ENCODE results near the gene ANGPTL2. TPM values are rescaled to one million over a fixed set of nuclear protein-coding genes. Genes with fewer than 3 reads are reported as not detected.

ANGPTL2 gene
- total and polyA plus RNA-seq, 5 donors from 2014 or later, result not detected

GRCh38 chr9:127159949-127160610 is 37.6 kb upstream of the ANGPTL2 start:
- H3K36me3 Mint-ChIP-seq, result no peaks in the 10 kb centered on the region
- no peaks in the 10 kb centered on the region for H3K9me3 Mint-ChIP-seq
- no peaks in the 10 kb centered on the region for H3K36me3 ChIP-seq (ENCODE audit: control insufficient read depth, insufficient read depth, low read length)
- ATAC-seq (ENCODE audit: low read depth in 2 of 2), result no peak
- peaks cover 9% of the 10 kb centered on the region for H3K4me1 ChIP-seq (ENCODE audit: control insufficient read depth, insufficient read depth, low read length, poor library complexity, severe bottlenecking)
- H3K27me3 ChIP-seq (ENCODE audit: control insufficient read depth, insufficient read depth, low read length), result no peaks in the 10 kb centered on the region
- no peak overlapping the region for H3K4me3 ChIP-seq (ENCODE audit: low read depth, low read length)
- H3K4me3 Mint-ChIP-seq, result no peak overlapping the region
- H3K27ac Mint-ChIP-seq, result no peak overlapping the region
- no peaks in the 10 kb centered on the region for H3K9me3 ChIP-seq (ENCODE audit: control insufficient read depth in 2 of 2, low read length in 2 of 2)
- no peak for DNase-seq
- peaks cover 0 to 28% (median 20%) of the 10 kb centered on the region in 4 donors for H3K4me1 Mint-ChIP-seq
- H3K27me3 Mint-ChIP-seq, result no peaks in the 10 kb centered on the region
- no peak overlapping the region for H3K27ac ChIP-seq (ENCODE audit: insufficient read depth, low read length, poor library complexity, severe bottlenecking)

GRCh38 chr9:127159325-127159801 is 36.9 kb upstream of the ANGPTL2 start:
- H3K4me3 ChIP-seq (ENCODE audit: low read depth, low read length), result no peak overlapping the region
- no peaks in the 10 kb centered on the region for H3K9me3 ChIP-seq (ENCODE audit: control insufficient read depth in 2 of 2, low read length in 2 of 2)
- H3K4me3 Mint-ChIP-seq, result no peak overlapping the region
- H3K9me3 Mint-ChIP-seq, result no peaks in the 10 kb centered on the region
- no peak overlapping the region for H3K27ac Mint-ChIP-seq
- DNase-seq, result no peak
- no peaks in the 10 kb centered on the region for H3K36me3 Mint-ChIP-seq
- peaks cover 6 to 35% (median 26%) of the 10 kb centered on the region in 4 donors for H3K4me1 Mint-ChIP-seq
- no peaks in the 10 kb centered on the region for H3K27me3 Mint-ChIP-seq
- no peak for ATAC-seq (ENCODE audit: low read depth in 2 of 2)
- H3K27ac ChIP-seq (ENCODE audit: insufficient read depth, low read length, poor library complexity, severe bottlenecking), result no peak overlapping the region
- H3K36me3 ChIP-seq (ENCODE audit: control insufficient read depth, insufficient read depth, low read length), result no peaks in the 10 kb centered on the region
- no peaks in the 10 kb centered on the region for H3K27me3 ChIP-seq (ENCODE audit: control insufficient read depth, insufficient read depth, low read length)
- peaks cover 16% of the 10 kb centered on the region for H3K4me1 ChIP-seq (ENCODE audit: control insufficient read depth, insufficient read depth, low read length, poor library complexity, severe bottlenecking)

- H3K27me3 ChIP-seq (ENCODE audit: control insufficient read depth, insufficient read depth, low read length), result no peaks in the 10 kb centered on the region
- H3K9me3 ChIP-seq (ENCODE audit: control insufficient read depth in 2 of 2, low read length in 2 of 2), result no peaks in the 10 kb centered on the region
- ATAC-seq (ENCODE audit: low read depth in 2 of 2) (no peak), DNase-seq (no peak)
- no peak overlapping the region for H3K4me3 ChIP-seq (ENCODE audit: low read depth, low read length)
- H3K4me1 Mint-ChIP-seq, result peaks cover 7 to 36% (median 27%) of the 10 kb centered on the region in 4 donors
- H3K27ac Mint-ChIP-seq, result no peak overlapping the region
- H3K9me3 Mint-ChIP-seq, result no peaks in the 10 kb centered on the region
- no peak overlapping the region for H3K4me3 Mint-ChIP-seq
- no peaks in the 10 kb centered on the region for H3K36me3 Mint-ChIP-seq
- no peaks in the 10 kb centered on the region for H3K36me3 ChIP-seq (ENCODE audit: control insufficient read depth, insufficient read depth, low read length)
- peaks cover 21% of the 10 kb centered on the region for H3K4me1 ChIP-seq (ENCODE audit: control insufficient read depth, insufficient read depth, low read length, poor library complexity, severe bottlenecking)
- no peaks in the 10 kb centered on the region for H3K27me3 Mint-ChIP-seq
- no peak overlapping the region for H3K27ac ChIP-seq (ENCODE audit: insufficient read depth, low read length, poor library complexity, severe bottlenecking)
Observed at GRCh38 chr9:127158786-127159324, 36.4 kb upstream of the ANGPTL2 start.

GRCh38 chr9:127155314-127155960 is 33.0 kb upstream of the ANGPTL2 start:
- ATAC-seq (ENCODE audit: low read depth in 2 of 2), result no peak
- Histone ChIP-seq H3K36me3 (ENCODE audit: control insufficient read depth, insufficient read depth, low read length) (no peaks in the 10 kb centered on the region), H3K4me3 (ENCODE audit: low read depth, low read length) (no peak overlapping the region), H3K27ac (ENCODE audit: insufficient read depth, low read length, poor library complexity, severe bottlenecking) (no peak overlapping the region), H3K27me3 (ENCODE audit: control insufficient read depth, insufficient read depth, low read length) (no peaks in the 10 kb centered on the region), H3K9me3 (ENCODE audit: control insufficient read depth in 2 of 2, low read length in 2 of 2) (no peaks in the 10 kb centered on the region), H3K4me1 (ENCODE audit: control insufficient read depth, insufficient read depth, low read length, poor library complexity, severe bottlenecking) (peaks cover 14% of the 10 kb centered on the region)
- H3K27ac Mint-ChIP-seq, result no peak overlapping the region
- no peaks in the 10 kb centered on the region for H3K27me3 Mint-ChIP-seq
- H3K36me3 Mint-ChIP-seq, result no peaks in the 10 kb centered on the region
- no peaks in the 10 kb centered on the region for H3K9me3 Mint-ChIP-seq
- no peak overlapping the region for H3K4me3 Mint-ChIP-seq
- DNase-seq, result no peak
- H3K4me1 Mint-ChIP-seq, result peaks cover 7 to 15% (median 11%) of the 10 kb centered on the region in 4 donors

- H3K27me3 Mint-ChIP-seq, result no peaks in the 10 kb centered on the region
- no peaks in the 10 kb centered on the region for H3K27me3 ChIP-seq (ENCODE audit: control insufficient read depth, insufficient read depth, low read length)
- H3K27ac Mint-ChIP-seq, result peak overlapping the region in 1 of 3 donors; percentile 80
- H3K4me3 ChIP-seq (ENCODE audit: low read depth, low read length), result peak overlapping the region; percentile 12
- H3K36me3 Mint-ChIP-seq, result no peaks in the 10 kb centered on the region
- ATAC-seq (ENCODE audit: low read depth in 2 of 2), result no peak
- H3K4me3 Mint-ChIP-seq, result peak overlapping the region in 3 of 4 donors; percentile 30 to 69 (median 38)
- H3K9me3 ChIP-seq (ENCODE audit: control insufficient read depth in 2 of 2, low read length in 2 of 2), result no peaks in the 10 kb centered on the region
- no peaks in the 10 kb centered on the region for H3K36me3 ChIP-seq (ENCODE audit: control insufficient read depth, insufficient read depth, low read length)
- H3K4me1 ChIP-seq (ENCODE audit: control insufficient read depth, insufficient read depth, low read length, poor library complexity, severe bottlenecking), result peaks cover 14% of the 10 kb centered on the region
- DNase-seq, result peak in 1 of 3 donors; percentile 6
- no peaks in the 10 kb centered on the region for H3K9me3 Mint-ChIP-seq
- H3K4me1 Mint-ChIP-seq, result peaks cover 7 to 15% (median 11%) of the 10 kb centered on the region in 4 donors
- no peak overlapping the region for H3K27ac ChIP-seq (ENCODE audit: insufficient read depth, low read length, poor library complexity, severe bottlenecking)
Observed at GRCh38 chr9:127154390-127155191, 32.2 kb upstream of the ANGPTL2 start.

- no peaks in the 10 kb centered on the region for H3K36me3 ChIP-seq (ENCODE audit: control insufficient read depth, insufficient read depth, low read length)
- no peaks in the 10 kb centered on the region for H3K9me3 ChIP-seq (ENCODE audit: control insufficient read depth in 2 of 2, low read length in 2 of 2)
- H3K27ac ChIP-seq (ENCODE audit: insufficient read depth, low read length, poor library complexity, severe bottlenecking), result no peak overlapping the region
- peaks cover 14% of the 10 kb centered on the region for H3K4me1 ChIP-seq (ENCODE audit: control insufficient read depth, insufficient read depth, low read length, poor library complexity, severe bottlenecking)
- H3K9me3 Mint-ChIP-seq, result no peaks in the 10 kb centered on the region
- no peak overlapping the region for H3K4me3 Mint-ChIP-seq
- no peaks in the 10 kb centered on the region for H3K36me3 Mint-ChIP-seq
- H3K4me1 Mint-ChIP-seq, result peaks cover 7 to 15% (median 11%) of the 10 kb centered on the region in 4 donors
- H3K27ac Mint-ChIP-seq, result no peak overlapping the region
- no peaks in the 10 kb centered on the region for H3K27me3 ChIP-seq (ENCODE audit: control insufficient read depth, insufficient read depth, low read length)
- ATAC-seq (ENCODE audit: low read depth in 2 of 2) (no peak), DNase-seq (no peak)
- no peaks in the 10 kb centered on the region for H3K27me3 Mint-ChIP-seq
- H3K4me3 ChIP-seq (ENCODE audit: low read depth, low read length), result no peak overlapping the region
Observed at GRCh38 chr9:127154003-127154389, 31.6 kb upstream of the ANGPTL2 start.

GRCh38 chr9:127153501-127153900 is 31.1 kb upstream of the ANGPTL2 start:
- no peak overlapping the region for H3K27ac Mint-ChIP-seq
- no peak overlapping the region for H3K4me3 ChIP-seq (ENCODE audit: low read depth, low read length)
- DNase-seq, result no peak

More at GRCh38 chr9:127153501-127153900, 31.1 kb upstream of the ANGPTL2 start:
- no peak for ATAC-seq (ENCODE audit: low read depth in 2 of 2)
- no peaks in the 10 kb centered on the region for H3K9me3 Mint-ChIP-seq
- peaks cover 14% of the 10 kb centered on the region for H3K4me1 ChIP-seq (ENCODE audit: control insufficient read depth, insufficient read depth, low read length, poor library complexity, severe bottlenecking)
- no peaks in the 10 kb centered on the region for H3K27me3 ChIP-seq (ENCODE audit: control insufficient read depth, insufficient read depth, low read length)
- H3K27me3 Mint-ChIP-seq, result no peaks in the 10 kb centered on the region
- no peaks in the 10 kb centered on the region for H3K9me3 ChIP-seq (ENCODE audit: control insufficient read depth in 2 of 2, low read length in 2 of 2)
- no peak overlapping the region for H3K27ac ChIP-seq (ENCODE audit: insufficient read depth, low read length, poor library complexity, severe bottlenecking)
- peaks cover 7 to 15% (median 11%) of the 10 kb centered on the region in 4 donors for H3K4me1 Mint-ChIP-seq
- no peaks in the 10 kb centered on the region for H3K36me3 Mint-ChIP-seq
- H3K36me3 ChIP-seq (ENCODE audit: control insufficient read depth, insufficient read depth, low read length), result no peaks in the 10 kb centered on the region
- H3K4me3 Mint-ChIP-seq, result no peak overlapping the region
